ENCODE results near the gene PPP1R9B.
A peak's percentile ranks its signal among the peaks of the same experiment; 100 is the strongest.

PPP1R9B gene, protein sequence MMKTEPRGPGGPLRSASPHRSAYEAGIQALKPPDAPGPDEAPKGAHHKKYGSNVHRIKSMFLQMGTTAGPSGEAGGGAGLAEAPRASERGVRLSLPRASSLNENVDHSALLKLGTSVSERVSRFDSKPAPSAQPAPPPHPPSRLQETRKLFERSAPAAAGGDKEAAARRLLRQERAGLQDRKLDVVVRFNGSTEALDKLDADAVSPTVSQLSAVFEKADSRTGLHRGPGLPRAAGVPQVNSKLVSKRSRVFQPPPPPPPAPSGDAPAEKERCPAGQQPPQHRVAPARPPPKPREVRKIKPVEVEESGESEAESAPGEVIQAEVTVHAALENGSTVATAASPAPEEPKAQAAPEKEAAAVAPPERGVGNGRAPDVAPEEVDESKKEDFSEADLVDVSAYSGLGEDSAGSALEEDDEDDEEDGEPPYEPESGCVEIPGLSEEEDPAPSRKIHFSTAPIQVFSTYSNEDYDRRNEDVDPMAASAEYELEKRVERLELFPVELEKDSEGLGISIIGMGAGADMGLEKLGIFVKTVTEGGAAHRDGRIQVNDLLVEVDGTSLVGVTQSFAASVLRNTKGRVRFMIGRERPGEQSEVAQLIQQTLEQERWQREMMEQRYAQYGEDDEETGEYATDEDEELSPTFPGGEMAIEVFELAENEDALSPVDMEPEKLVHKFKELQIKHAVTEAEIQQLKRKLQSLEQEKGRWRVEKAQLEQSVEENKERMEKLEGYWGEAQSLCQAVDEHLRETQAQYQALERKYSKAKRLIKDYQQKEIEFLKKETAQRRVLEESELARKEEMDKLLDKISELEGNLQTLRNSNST

GRCh38 chr17:50150354-50151040 lies at the start of gene PPP1R9B:
PPP1R9B (minus strand) TSS chr17:50150677; CDS start chr17:50150513, 164 bp downstream.
- no peak for DNase-seq

DNA sequence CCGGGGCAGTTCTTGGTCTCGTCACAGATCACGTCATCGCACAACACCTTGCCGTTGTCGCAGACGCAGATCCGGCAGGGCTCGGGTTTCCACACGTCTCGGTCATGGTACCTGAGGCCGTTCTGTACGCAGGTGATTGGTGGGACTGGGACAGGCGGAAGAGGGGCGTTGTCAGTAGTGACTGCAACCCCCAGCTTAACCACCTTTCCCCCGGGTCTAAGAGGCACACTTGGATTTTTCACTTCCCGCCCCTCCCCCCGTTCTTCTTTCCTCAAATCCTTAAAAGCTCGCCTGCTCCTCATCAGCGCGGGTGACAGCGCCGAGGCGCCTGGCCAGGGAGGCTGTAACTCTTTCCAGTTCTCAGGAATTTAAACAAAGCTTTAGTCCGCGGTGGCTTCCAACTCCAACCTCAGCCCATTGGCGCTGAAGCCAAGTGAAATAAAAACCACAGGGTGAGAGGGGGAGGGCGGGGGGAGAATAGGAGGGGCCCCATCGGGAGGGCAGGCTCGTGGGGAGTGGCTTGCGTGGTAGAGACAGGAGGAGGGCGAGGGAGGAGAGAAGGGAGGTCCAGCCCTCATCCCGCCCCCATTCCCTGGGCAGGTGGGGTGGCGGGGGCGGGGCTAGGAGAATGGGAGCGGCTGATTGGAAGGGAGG lies 49.5 kb upstream of the PPP1R9B start:
- DNase-seq: peak; percentile 49

GRCh38 chr17:50199211-50199802 lies 48.8 kb upstream of the PPP1R9B start:
- no peak for DNase-seq

DNA sequence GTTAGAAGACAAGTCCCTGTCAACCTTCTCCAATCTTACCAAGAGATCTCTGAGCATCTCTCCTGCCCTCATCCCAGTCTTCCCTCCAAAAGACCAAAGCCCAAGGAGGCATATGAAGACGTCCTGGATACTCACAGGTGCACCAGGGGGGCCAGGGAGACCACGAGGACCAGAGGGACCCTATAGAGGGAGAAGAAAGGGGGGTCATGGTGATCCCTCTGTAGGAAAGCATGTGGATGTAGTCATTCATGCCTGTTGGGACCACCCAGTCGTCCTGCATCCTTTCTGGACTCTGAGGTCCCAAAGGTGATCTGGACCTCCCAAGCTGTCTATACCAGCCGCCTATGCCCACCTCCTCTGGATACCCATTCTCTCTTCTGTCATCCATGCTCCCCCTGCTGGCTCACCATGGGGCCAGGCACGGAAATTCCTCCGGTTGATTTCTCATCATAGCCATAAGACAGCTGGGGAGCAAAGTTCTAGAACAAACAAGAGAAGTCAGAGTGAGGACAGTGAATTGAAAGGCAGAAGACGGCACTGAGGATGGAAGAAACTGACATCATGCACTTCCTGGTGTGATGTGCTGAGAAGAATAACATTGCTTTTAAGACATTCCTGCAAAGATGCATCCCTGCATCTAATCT lies 47.7 kb upstream of the PPP1R9B start:
- no peak for DNase-seq

GRCh38 chr17:50196826-50197225 lies 46.3 kb upstream of the PPP1R9B start:
- no peak for DNase-seq

- no peak for DNase-seq
Observed at GRCh38 chr17:50196036-50196435, 45.6 kb upstream of the PPP1R9B start.

DNA sequence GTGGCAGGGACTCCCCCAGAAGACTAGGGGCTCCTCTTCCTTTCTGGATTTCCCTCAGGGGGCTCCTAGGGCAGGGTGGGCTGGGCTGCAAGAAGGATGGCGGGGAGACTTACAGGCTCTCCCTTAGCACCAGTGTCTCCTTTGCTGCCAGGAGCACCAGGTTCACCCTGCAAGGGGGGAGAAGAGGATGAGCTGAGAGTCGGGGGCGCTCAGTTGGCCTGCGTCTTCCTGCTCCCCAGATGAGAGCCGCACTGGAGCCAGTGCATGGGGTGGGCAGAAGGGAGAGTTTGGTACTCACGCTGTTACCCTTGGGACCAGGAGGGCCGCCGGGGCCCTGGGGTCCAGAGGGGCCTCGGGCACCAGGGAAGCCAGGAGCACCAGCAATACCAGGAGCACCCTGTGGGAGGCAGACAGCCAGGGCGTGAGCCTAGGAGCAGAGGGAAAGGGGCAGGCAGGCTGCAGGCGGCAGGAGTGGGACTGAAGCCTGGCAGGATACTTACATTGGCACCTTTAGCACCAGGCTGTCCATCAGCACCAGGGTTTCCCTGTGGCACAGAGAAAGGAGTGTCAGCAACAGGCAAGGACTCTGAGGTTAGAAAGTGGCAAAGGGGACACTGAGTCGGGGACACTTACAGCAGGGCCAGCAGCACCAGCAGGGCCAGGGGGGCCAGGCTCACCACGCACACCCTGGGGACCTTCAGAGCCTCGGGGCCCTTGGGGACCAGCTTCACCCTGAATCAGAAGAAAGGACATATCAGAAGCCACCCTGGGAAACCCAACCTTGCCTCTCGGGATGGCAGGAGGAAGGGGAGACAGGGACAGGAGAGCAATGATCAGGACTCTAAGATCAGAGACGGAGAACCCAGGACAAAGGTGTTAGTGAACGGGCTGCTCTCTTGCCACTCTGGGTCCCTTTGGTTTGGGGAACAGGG lies 44.7 kb upstream of the PPP1R9B start:
- DNase-seq: no peak

DNA sequence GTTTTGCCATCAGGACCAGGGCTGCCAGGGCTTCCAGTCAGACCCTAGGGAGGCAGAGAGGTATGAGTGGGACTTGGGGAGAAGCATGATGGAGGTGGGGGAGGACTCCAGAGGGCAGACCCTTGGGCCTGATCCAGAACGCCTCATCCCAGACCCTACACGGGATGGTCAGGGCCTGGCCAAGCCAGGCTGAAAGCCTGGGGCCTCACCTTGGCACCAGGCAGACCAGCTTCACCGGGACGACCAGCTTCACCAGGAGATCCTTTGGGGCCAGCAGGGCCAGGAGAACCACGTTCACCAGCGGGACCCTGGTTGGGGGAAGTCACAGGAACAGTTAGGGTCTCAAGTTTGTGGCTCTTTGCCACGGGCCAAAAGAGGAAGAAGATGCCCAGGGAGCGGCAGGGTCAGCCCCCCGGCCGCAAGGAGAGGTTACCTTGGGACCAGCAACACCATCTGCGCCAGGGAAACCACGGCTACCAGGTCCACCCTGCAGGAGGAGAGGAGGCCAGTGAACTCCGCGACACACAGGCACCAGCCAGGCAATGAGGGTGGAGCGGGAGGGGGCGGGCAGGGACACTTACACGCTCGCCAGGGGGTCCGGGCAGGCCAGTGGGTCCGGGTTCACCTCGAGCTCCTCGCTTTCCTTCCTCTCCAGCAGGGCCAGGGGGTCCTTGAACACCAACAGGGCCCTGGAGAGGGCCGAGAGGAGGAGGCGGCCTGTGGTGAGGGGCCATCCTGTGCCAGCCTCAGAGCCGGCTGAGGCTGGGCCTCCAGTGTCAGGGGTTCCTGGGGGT lies 43.9 kb upstream of the PPP1R9B start:
- no peak for DNase-seq

GRCh38 chr17:50192618-50193291 lies 42.3 kb upstream of the PPP1R9B start:
- no peak for DNase-seq

GRCh38 chr17:50192144-50192617 lies 41.7 kb upstream of the PPP1R9B start:
- DNase-seq: no peak

- no peak for DNase-seq
Observed at GRCh38 chr17:50191359-50192143, 41.1 kb upstream of the PPP1R9B start.

- no peak for DNase-seq
Observed at GRCh38 chr17:50190603-50191358, 40.3 kb upstream of the PPP1R9B start.

DNA sequence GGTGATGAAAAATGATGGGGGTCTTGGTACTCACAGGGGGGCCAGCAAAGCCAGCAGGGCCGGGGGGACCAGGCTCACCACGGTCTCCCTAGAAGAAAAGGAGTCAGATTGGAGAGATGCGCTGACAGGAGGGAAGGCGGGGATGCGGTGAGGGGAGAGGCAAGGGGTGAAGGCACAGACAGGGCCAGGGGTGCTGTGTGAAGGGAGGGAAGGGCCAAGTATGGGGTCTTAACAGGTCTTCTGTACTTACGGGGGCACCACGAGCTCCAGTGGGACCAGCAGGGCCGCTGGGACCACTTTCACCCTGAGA lies 39.8 kb upstream of the PPP1R9B start:
- DNase-seq: no peak

- DNase-seq: no peak
Observed at GRCh38 chr17:50189550-50190292, 39.2 kb upstream of the PPP1R9B start.

DNA sequence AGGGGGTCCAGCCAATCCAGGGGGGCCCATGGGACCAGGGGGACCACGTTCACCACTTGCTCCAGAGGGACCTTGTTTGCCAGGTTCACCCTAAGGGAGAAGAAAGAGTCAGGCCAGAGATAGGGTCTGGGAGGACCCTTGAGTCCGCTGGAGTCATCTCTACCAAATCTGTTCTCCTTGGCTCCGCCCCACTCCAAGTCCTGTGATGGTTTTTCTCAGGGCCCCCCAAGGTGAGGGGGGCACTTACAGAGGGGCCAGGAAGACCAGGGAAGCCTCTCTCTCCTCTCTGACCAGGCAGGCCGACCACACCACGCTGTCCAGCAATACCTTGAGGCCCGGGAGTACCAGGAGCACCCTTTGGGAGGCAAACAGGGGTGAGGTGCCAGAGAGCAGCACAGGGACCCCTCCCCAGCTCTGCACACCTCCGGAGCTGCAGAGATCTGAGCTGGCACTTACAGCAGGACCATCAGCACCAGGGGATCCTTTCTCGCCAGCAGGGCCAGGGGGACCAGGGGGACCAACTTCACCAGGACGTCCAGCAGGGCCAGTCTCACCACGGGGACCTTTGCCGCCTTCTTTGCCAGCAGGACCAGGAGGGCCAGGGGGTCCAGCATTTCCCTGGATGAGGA lies 38.6 kb upstream of the PPP1R9B start:
- DNase-seq: no peak

DNA sequence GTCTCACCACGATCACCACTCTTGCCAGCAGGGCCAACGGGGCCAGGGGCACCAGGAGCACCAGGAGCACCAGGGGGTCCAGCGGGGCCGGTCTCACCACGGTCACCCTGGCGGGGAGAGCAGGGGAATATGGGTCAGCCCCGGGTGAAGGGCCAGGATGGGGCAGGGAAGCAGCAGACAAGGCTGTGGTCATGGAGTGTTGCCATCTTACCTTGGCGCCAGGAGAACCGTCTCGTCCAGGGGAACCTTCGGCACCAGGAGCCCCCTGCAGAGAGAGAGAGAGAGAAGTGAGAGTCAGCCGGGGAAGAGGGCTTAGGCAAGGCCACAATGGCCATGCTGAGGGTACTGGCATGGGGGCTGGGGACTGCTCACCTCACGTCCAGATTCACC lies 38.0 kb upstream of the PPP1R9B start:
- DNase-seq: no peak

Measured in NCI-H2029 treated with DMSO at 0.1 percent for 48 hours (cell line).